Choroid plexus epithelial cell (primary cell): Measurements from ENCODE around the gene APBA2.
"Not testable (repeated sequence)": the region's sequence is repeated elsewhere in the genome, so short reads cannot be mapped to it uniquely, and the experiment has no call there.

Source experiments
- DNase-seq: peaks from one replicate; pipeline ENCODE4 v3.0.0-alpha.2; 2010; ENCODE audit warnings: low read depth
- H3K4me3 ChIP-seq: 2 replicates; pipeline ENCODE4 v1.5.1; 2011; ENCODE audit warnings: low read depth, mild to moderate bottlenecking, control low read depth, low read length, moderate library complexity
- TF ChIP-seq, protein P1 (sequence below): conservative IDR thresholded peaks from 2 replicates; pipeline ENCODE4 v1.5.1; 2011; ENCODE audit warnings: low read depth, mild to moderate bottlenecking, control low read depth, inconsistent platforms, low read length, moderate library complexity

The APBA2 gene

DNA sequence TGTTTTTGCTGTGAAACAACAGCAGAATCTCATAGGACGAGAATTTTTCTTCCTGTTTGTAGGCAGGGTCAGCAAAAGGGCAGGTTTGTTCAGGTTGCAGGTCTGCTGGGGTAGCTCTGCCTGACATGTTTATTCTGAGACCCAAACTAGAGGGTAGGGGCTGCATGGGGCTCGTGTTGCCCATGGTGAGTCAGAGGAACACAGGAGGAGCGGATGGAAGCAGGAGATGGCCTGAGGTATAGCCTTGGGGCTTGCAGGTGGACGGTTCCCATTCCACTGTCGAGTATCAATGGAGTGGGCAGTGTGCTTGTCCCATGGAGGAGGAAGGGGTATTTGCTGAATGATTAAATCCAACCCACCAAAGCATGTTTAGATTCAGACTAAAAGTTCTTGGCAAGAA, 138.9 kb downstream of the APBA2 start:
- no peak for DNase-seq
- H3K4me3 ChIP-seq: no peak overlapping the region
- TF ChIP-seq, protein P1, sequence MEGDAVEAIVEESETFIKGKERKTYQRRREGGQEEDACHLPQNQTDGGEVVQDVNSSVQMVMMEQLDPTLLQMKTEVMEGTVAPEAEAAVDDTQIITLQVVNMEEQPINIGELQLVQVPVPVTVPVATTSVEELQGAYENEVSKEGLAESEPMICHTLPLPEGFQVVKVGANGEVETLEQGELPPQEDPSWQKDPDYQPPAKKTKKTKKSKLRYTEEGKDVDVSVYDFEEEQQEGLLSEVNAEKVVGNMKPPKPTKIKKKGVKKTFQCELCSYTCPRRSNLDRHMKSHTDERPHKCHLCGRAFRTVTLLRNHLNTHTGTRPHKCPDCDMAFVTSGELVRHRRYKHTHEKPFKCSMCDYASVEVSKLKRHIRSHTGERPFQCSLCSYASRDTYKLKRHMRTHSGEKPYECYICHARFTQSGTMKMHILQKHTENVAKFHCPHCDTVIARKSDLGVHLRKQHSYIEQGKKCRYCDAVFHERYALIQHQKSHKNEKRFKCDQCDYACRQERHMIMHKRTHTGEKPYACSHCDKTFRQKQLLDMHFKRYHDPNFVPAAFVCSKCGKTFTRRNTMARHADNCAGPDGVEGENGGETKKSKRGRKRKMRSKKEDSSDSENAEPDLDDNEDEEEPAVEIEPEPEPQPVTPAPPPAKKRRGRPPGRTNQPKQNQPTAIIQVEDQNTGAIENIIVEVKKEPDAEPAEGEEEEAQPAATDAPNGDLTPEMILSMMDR: no peak

DNA sequence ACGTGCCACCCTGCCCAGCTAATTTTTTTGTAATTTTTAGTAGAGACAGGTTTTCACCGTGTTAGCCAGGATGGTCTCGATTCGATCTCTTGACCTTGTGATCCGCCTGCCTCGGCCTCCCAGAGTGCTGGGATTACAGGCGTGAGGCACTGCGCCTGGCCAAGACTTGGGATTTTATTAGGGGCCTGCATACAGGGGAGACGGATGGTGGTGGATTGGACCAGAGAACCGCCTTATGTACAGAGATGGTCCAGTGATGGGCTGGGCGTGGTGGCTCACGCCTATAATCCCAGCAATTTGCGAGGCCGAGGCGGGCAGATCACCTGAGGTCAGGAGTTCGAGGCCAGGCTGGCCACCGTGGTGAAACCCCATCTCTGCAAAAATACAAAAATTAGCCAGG, 139.6 kb downstream of the APBA2 start:
- DNase-seq, H3K4me3 ChIP-seq: not testable (repeated sequence)

DNA sequence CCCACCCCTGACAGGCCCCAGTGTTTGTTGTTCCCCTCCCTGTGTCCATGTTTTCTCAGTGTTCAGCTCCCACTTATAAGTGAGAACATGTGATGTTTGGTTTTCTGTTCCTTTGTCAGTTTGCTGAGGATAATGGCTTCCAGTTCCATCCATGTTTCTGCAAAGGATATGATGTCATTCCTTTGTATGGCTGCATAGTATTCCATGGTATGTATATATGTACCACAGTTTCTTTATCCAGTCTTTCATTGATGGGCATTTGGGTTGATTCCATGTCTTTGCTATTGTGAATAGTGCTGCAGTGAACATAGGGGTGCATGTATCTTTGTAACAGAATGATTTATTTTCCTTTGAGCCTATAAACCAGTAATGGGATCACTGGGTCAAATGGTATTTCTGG, 142.4 kb downstream of the APBA2 start:
- not testable (repeated sequence) for DNase-seq, H3K4me3 ChIP-seq

DNA sequence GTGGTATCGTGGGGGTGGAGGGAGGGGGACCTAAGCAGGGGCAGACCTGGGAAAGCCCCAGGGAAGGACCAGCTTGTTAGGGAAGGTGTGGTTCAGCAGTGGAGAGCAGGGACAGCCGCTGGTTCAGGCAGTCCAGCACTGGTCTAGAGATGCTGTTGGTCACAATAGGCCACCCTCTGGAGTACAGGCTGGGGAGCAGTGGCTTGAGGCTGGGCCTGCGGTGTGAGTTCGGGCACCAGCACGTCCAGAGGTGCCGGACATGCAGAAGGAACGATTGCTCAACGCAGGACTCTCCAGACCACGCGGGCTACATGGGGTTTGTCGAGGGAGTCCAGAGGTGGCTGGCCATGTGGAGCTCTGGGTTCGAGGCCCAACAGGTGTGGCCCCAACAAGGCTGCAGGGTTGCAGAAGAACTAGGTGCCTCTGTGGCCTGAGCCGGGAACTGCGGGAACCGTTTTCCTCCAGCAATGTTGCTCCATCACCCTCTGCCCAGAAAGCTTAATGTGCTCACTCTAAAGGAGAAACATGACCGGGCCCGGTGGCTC, 143.9 kb downstream of the APBA2 start:
- no peak for DNase-seq
- TF ChIP-seq, protein P1: no peak
- no peak overlapping the region for H3K4me3 ChIP-seq

DNA sequence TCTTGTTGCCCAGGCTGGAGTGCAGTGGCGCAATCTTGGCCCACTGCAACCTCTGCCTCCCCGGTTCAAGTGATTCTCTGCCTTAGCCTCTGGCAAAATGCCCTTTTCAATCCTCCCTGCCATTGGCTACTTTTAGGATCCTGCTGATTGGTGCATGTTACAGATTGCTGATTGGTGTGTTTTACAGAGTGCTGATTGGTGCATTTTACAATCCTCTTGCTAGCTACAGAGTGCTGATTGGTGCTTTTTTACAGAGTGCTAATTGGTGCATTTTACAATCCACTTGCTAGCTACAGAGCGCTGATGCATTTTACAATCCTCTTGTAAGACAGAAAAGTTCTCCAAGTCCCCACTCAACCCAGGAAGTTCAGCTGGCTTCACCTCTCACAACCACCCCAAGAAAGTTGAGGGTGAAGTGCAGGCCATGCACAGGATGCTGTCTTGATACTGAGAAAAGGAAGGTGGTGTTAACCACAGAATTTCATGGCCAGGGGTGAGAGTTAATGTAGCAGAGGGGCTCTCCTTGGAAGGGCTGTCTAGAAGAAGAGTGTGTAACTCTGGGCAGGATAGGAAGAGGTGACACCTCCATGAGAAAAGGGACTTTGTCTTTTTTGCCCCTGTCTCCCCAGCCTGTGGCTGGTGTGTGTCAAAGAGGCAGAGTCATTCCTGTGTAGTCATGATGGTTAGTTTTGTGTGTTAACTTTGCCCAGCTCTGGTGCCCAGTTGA, 145.9 kb downstream of the APBA2 start:
- H3K4me3 ChIP-seq: no peak overlapping the region
- DNase-seq: no peak
- TF ChIP-seq, protein P1: no peak

DNA sequence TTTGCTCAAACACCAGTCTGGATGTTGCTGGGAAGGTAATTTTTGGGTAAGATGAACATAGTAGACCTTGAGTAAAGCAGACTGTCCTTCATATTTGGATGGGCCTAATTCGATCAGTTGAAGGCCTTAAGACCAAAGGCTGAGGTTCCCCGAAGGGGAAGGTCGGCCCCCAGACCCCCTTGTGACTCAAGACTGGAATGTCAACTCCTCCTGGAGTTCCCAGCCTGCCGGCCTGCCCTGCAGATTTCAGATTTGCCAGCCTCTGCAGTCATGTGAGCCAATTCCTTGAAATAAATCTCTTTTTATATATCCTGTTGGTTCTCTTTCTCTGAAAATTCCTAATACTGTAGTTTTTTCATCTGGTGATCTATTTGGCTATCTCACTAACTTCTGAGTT, 146.5 kb downstream of the APBA2 start:
- no peak for DNase-seq
- TF ChIP-seq, protein P1: no peak
- H3K4me3 ChIP-seq: no peak overlapping the region

DNA sequence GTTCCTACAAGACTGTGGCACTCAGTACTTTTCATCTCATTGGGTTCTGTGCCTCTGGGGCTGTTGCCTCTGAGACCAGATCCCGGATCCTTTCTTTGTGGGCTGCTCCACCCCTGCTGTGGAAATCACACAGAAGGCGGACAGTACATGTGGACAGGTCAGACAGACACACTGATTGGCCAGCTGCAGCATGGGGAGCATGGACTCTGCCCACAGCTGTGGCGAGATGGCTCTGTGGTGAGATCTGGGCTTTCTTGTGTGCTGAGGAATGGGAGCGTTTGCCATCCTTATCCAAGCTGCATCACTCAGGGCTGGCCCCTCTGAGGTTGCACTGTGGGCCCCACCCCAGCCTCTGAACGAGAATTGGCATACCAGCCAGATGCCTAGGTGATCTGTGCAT, 147.0 kb downstream of the APBA2 start:
- DNase-seq: no peak
- TF ChIP-seq, protein P1: no peak
- H3K4me3 ChIP-seq: no peak overlapping the region

DNA sequence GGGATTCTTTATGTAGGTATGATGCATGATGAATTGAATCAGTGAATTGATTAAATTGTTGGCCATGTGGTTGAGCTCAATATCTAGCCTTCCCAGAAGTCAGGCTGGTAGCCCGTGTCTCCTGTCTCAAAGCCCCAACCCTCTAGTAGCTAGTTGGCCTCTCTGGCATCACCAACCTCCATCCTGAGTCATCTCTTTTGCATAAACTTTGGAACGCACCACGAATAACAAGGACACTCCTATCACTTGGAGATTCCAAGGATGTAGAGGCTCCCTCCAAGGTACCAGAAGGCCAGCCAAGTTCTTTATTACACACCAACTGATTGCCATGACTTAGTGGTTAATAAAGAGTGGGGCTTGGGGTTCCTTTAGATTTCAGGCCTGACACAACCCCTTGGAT, 148.4 kb downstream of the APBA2 start:
- TF ChIP-seq, protein P1: no peak
- no peak for DNase-seq
- H3K4me3 ChIP-seq: no peak overlapping the region
